SU-DHL-6 (cell line): Measurements from ENCODE around the gene FAAH.

Source experiments
- H2AFZ ChIP-seq: fragments of 200-600 bp; sonication (generic); 2 replicates; pipeline ENCODE4 v1.6.1; 2014; ENCODE audit warnings: low read depth, mild to moderate bottlenecking, moderate library complexity, mixed read lengths, antibody characterized with exemption, low read length; ENCODE audit not compliant: severe bottlenecking
- H3F3A ChIP-seq: fragments of 200-600 bp; shearing (Covaris generic); 2 replicates; pipeline ENCODE4 v1.6.0; 2016; ENCODE audit warnings: antibody characterized with exemption, mild to moderate bottlenecking; ENCODE audit not compliant: insufficient read depth
- H3K27ac ChIP-seq: fragments of 200-600 bp; sonication (generic); 2 replicates; pipeline ENCODE4 v1.5.1; 2016; ENCODE audit warnings: low read depth, mild to moderate bottlenecking, low read length, moderate library complexity, mixed read lengths
- H3K27me3 ChIP-seq: fragments of 200-600 bp; sonication (generic), shearing (Covaris generic); 2 replicates; pipeline ENCODE4 v1.6.0; 2014; ENCODE audit warnings: mild to moderate bottlenecking, low read length
- H3K36me3 ChIP-seq: fragments of 200-600 bp; sonication (generic); 2 replicates; pipeline ENCODE4 v1.6.1; 2014; ENCODE audit warnings: mild to moderate bottlenecking, low read length, mixed read lengths
- H3K4me2 ChIP-seq: fragments of 300-600, 200-600 bp; shearing (Covaris generic), sonication (generic); 2 replicates; pipeline ENCODE4 v1.6.0; 2014; ENCODE audit warnings: low read length, low read depth, mild to moderate bottlenecking; ENCODE audit not compliant: poor library complexity, severe bottlenecking
- H3K4me3 ChIP-seq: fragments of 200-600 bp; sonication (generic); 2 replicates; pipeline ENCODE4 v1.5.1; 2014; ENCODE audit warnings: antibody characterized with exemption, low read length, mild to moderate bottlenecking, mixed read lengths; ENCODE audit not compliant: insufficient read depth, poor library complexity, severe bottlenecking
- H3K79me2 ChIP-seq: fragments of 200-600 bp; sonication (generic); 2 replicates; pipeline ENCODE4 v1.6.1; 2014; ENCODE audit warnings: mild to moderate bottlenecking, low read length, moderate library complexity; ENCODE audit not compliant: insufficient read depth
- H3K9ac ChIP-seq: fragments of 200-600 bp; sonication (generic); 2 replicates; pipeline ENCODE4 v1.7.0; 2014; ENCODE audit warnings: mild to moderate bottlenecking, low read length
- H3K9me2 ChIP-seq: fragments of 200-600 bp; sonication (generic); replicated peaks from 2 replicates; pipeline ENCODE4 v1.6.1; 2014; ENCODE audit warnings: low read length; ENCODE audit not compliant: insufficient read depth
- H3K9me3 ChIP-seq: fragments of 200-600 bp; sonication (generic); 2 replicates; pipeline ENCODE4 v1.6.1; 2014; ENCODE audit warnings: low read length, mixed read lengths; ENCODE audit not compliant: insufficient read depth
- H4K20me1 ChIP-seq: fragments of 200-600 bp; sonication (generic); 2 replicates; pipeline ENCODE4 v1.6.1; 2014; ENCODE audit warnings: low read depth, mild to moderate bottlenecking, antibody characterized with exemption, low read length, moderate library complexity, mixed read lengths
- EZH2phosphoT487 ChIP-seq: fragments of 200-600 bp; sonication (generic), shearing (Covaris generic); conservative IDR thresholded peaks from 2 replicates; pipeline ENCODE4 v1.6.1; 2018; ENCODE audit warnings: mild to moderate bottlenecking, antibody characterized with exemption, low read length, moderate library complexity, mixed read lengths
- TF ChIP-seq, protein P1 (sequence below): fragments of 200-600 bp; sonication (generic); IDR thresholded peaks from one replicate; pipeline ENCODE4 v1.5.1; 2017; ENCODE audit warnings: antibody characterized with exemption, mild to moderate bottlenecking, low read length, moderate library complexity; ENCODE audit not compliant: insufficient read depth, poor library complexity, severe bottlenecking

The FAAH gene

DNA sequence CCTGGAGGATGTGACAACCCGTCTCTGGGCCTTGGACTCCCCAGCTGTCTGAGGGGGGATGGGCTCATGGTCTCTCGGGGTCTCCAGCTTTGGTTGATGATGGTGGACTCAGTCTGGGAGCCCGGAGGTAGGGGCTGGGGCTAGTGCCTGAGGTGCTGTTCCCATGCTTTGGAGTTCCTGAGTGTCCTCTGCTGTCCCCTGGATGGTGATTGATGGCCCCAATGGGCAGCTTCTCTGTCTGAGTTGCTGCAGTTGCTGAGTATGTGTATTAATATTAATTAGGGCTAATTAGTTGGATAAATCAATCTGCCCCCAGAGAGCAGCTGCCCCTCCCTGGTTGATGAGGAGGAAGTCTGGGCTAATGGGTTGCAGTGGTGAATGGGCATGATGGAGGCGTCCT is 30.6 kb downstream of the FAAH start:
- Histone ChIP-seq H3K79me2 (no peaks in the 10 kb centered on the region), H3K27me3 (no peaks in the 10 kb centered on the region), H4K20me1 (no peaks in the 10 kb centered on the region), H3K9me2 (no peaks in the 10 kb centered on the region), H2AFZ (no peak overlapping the region), H3K9ac (no peak overlapping the region), H3K36me3 (no peaks in the 10 kb centered on the region), H3K27ac (no peak overlapping the region), H3K4me2 (no peak overlapping the region), H3F3A (no peaks in the 10 kb centered on the region), H3K9me3 (no peaks in the 10 kb centered on the region), H3K4me3 (no peak overlapping the region)
- no peak for TF ChIP-seq EZH2phosphoT487
- TF ChIP-seq, protein P1, sequence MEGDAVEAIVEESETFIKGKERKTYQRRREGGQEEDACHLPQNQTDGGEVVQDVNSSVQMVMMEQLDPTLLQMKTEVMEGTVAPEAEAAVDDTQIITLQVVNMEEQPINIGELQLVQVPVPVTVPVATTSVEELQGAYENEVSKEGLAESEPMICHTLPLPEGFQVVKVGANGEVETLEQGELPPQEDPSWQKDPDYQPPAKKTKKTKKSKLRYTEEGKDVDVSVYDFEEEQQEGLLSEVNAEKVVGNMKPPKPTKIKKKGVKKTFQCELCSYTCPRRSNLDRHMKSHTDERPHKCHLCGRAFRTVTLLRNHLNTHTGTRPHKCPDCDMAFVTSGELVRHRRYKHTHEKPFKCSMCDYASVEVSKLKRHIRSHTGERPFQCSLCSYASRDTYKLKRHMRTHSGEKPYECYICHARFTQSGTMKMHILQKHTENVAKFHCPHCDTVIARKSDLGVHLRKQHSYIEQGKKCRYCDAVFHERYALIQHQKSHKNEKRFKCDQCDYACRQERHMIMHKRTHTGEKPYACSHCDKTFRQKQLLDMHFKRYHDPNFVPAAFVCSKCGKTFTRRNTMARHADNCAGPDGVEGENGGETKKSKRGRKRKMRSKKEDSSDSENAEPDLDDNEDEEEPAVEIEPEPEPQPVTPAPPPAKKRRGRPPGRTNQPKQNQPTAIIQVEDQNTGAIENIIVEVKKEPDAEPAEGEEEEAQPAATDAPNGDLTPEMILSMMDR, result no peak

DNA sequence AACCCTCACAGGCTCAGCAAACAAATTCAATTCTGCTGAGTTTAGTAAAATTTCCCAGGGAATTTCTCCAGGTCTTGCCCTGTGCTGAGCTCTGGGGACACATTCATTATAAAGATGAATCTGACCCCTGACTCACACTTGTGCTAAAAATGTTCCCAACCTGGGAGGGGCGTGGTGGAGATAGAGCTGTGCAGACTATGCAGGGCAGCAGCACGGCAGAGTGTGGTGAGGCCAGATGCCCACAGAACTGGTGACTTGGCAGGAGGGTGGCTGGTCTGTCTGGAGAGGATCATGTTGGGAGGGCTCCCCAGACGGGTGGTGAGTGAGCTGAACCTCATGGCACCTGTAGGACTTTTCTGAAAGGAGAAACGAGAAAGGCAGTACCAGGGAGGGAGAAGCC is 31.6 kb downstream of the FAAH start:
- no peaks in the 10 kb centered on the region for H3K27me3 ChIP-seq
- TF ChIP-seq, protein P1, result no peak
- no peak for TF ChIP-seq EZH2phosphoT487
- H3K27ac ChIP-seq, result no peak overlapping the region
- no peaks in the 10 kb centered on the region for H3K9me2 ChIP-seq
- H3K9ac ChIP-seq, result no peak overlapping the region
- H3F3A ChIP-seq, result no peaks in the 10 kb centered on the region
- no peaks in the 10 kb centered on the region for H3K36me3 ChIP-seq
- H4K20me1 ChIP-seq, result no peaks in the 10 kb centered on the region
- H2AFZ ChIP-seq, result no peak overlapping the region
- no peak overlapping the region for H3K4me2 ChIP-seq
- no peaks in the 10 kb centered on the region for H3K79me2 ChIP-seq
- H3K4me3 ChIP-seq, result no peak overlapping the region
- no peaks in the 10 kb centered on the region for H3K9me3 ChIP-seq

DNA sequence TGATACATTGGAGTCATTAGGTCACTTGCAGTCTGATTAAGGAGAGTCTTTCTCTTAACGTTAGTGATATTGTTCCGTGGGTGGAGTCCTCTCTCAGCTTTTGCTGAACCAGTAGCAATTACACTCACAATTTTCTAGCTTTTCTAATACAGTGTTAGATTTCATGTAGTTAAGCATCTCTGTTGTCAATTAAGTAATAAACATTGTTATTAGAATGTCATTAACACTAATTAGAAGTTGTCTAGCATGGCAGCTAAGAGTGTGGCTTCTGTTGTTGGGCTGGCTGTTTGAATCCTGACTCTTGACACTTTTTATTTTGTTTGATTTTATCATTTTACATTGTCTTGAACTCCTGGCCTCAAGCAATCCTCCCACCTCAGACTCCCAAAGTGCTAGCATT is 33.4 kb downstream of the FAAH start:
- TF ChIP-seq, protein P1, result no peak
- TF ChIP-seq EZH2phosphoT487, result no peak

More for the DNA sequence above, 33.4 kb downstream of the FAAH start:
- no peaks in the 10 kb centered on the region for H3K36me3 ChIP-seq
- no peaks in the 10 kb centered on the region for H3K27me3 ChIP-seq
- no peaks in the 10 kb centered on the region for H3K79me2 ChIP-seq
- no peak overlapping the region for H2AFZ ChIP-seq
- no peak overlapping the region for H3K27ac ChIP-seq
- no peaks in the 10 kb centered on the region for H4K20me1 ChIP-seq
- H3K9me2 ChIP-seq, result no peaks in the 10 kb centered on the region
- H3K9ac ChIP-seq, result no peak overlapping the region
- no peaks in the 10 kb centered on the region for H3F3A ChIP-seq
- no peak overlapping the region for H3K4me3 ChIP-seq
- no peaks in the 10 kb centered on the region for H3K9me3 ChIP-seq
- no peak overlapping the region for H3K4me2 ChIP-seq
